RWPE2 (cell line): ENCODE measurements around the gene LRP1-AS.

Source experiments
- ATAC-seq: fragments of 200-7000 bp; cut with Tn5 transposase; 3 replicates; pipeline ENCODE4 v1.9.1; 2021; ENCODE audit warnings: low read depth
- DNase-seq: peaks from one replicate; pipeline ENCODE4 v3.0.0-alpha.2; 2020; ENCODE audit warnings: low spot score
- H3K27ac ChIP-seq: fragments of 450-650 bp; 2 replicates; pipeline ENCODE4 v1.5.1; 2017; ENCODE audit warnings: mild to moderate bottlenecking; ENCODE audit not compliant: poor library complexity, severe bottlenecking
- H3K27me3 ChIP-seq: fragments of 250-450 bp; sonication (Bioruptor Pico); 2 replicates; pipeline ENCODE4 v1.5.1; 2021; ENCODE audit warnings: mild to moderate bottlenecking, moderate library complexity; ENCODE audit not compliant: insufficient read depth, poor library complexity, severe bottlenecking
- H3K36me3 ChIP-seq: fragments of 250-450 bp; sonication (Bioruptor Pico); 2 replicates; pipeline ENCODE4 v1.5.1; 2020; ENCODE audit warnings: low read depth, mild to moderate bottlenecking, moderate library complexity
- H3K4me1 ChIP-seq: fragments of 250-450 bp; sonication (Bioruptor Pico); 2 replicates; pipeline ENCODE4 v1.5.1; 2021; ENCODE audit warnings: mild to moderate bottlenecking, moderate library complexity; ENCODE audit not compliant: insufficient read depth, poor library complexity, severe bottlenecking
- H3K4me3 ChIP-seq: fragments of 250-450 bp; sonication (Bioruptor Pico); 2 replicates; pipeline ENCODE4 v1.5.1; 2021; ENCODE audit warnings: mild to moderate bottlenecking, moderate library complexity; ENCODE audit not compliant: severe bottlenecking
- H3K9me3 ChIP-seq: fragments of 250-450 bp; sonication (Bioruptor Pico); 2 replicates; pipeline ENCODE4 v1.5.1; 2021; ENCODE audit warnings: mild to moderate bottlenecking, moderate library complexity; ENCODE audit not compliant: severe bottlenecking
- TF ChIP-seq, protein P1 (sequence below): fragments of 450-650 bp; IDR thresholded peaks from one replicate; pipeline ENCODE4 v1.5.1; 2017; ENCODE audit warnings: mild to moderate bottlenecking, moderate library complexity; ENCODE audit not compliant: poor library complexity, severe bottlenecking

The LRP1-AS gene

DNA sequence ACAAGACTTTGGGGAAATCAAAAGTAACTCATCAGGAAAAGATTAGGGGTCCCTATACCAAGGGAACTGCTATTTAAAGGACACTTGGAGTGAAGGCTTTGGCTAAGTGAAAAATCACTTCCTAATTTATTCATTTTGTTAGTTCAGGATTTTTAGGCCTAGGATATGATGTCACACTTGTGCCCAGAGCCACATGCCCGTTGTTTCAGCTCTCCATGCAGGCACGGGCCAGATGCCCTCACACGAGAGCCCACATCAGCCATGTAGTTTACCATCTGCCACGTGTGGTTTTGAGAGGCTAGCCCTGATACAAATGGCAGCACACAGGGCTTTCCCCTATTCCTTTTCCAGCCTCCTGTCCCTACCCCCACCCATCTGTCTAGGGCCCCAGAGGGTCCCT, 11.9 kb upstream of the LRP1-AS start:
- Histone ChIP-seq H3K4me3 (no peak overlapping the region), H3K36me3 (peaks cover 15% of the 10 kb centered on the region), H3K9me3 (no peaks in the 10 kb centered on the region), H3K27me3 (no peaks in the 10 kb centered on the region), H3K4me1 (no peaks in the 10 kb centered on the region), H3K27ac (no peak overlapping the region)
- TF ChIP-seq, protein P1, sequence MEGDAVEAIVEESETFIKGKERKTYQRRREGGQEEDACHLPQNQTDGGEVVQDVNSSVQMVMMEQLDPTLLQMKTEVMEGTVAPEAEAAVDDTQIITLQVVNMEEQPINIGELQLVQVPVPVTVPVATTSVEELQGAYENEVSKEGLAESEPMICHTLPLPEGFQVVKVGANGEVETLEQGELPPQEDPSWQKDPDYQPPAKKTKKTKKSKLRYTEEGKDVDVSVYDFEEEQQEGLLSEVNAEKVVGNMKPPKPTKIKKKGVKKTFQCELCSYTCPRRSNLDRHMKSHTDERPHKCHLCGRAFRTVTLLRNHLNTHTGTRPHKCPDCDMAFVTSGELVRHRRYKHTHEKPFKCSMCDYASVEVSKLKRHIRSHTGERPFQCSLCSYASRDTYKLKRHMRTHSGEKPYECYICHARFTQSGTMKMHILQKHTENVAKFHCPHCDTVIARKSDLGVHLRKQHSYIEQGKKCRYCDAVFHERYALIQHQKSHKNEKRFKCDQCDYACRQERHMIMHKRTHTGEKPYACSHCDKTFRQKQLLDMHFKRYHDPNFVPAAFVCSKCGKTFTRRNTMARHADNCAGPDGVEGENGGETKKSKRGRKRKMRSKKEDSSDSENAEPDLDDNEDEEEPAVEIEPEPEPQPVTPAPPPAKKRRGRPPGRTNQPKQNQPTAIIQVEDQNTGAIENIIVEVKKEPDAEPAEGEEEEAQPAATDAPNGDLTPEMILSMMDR, result no peak
- ATAC-seq, result no peak
- DNase-seq, result no peak

DNA sequence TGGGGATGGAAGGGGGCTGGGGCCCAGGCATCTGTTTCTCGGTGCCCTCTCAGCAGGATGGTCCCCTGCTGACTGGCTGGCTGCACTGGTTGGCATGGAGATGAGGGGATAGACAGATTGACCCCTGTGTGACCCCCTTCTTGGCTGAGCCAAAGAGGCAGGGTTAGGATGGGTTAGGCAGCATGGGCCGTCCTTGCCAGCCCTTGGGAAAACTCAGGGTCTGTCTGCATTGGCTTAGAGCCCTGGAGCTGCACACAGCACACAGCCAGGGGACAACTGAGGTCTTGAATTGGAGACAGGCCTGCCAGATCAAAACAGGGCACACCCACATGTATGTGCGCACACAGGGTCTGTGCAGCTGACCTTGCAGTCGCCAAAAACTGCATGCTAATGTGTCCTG, 11.2 kb upstream of the LRP1-AS start:
- Histone ChIP-seq H3K36me3 (peaks cover 16% of the 10 kb centered on the region), H3K4me3 (no peak overlapping the region), H3K4me1 (no peaks in the 10 kb centered on the region), H3K27me3 (no peaks in the 10 kb centered on the region), H3K27ac (no peak overlapping the region), H3K9me3 (no peaks in the 10 kb centered on the region)
- no peak for DNase-seq
- no peak for ATAC-seq
- TF ChIP-seq, protein P1, result no peak

DNA sequence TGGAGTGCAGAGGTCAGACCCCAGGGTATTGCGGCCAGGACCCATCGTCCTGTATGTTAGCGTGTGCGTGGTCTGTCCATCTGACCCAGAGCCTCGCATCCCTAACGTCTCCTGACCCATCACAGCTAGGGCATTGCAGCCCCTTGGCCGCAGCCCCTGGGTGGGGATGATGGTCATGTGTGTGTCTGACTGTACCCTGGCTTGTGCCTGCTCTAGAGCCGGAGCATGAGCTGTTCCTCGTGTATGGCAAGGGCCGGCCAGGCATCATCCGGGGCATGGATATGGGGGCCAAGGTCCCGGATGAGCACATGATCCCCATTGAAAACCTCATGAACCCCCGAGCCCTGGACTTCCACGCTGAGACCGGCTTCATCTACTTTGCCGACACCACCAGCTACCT, 10.8 kb upstream of the LRP1-AS start:
- Histone ChIP-seq H3K27me3 (no peaks in the 10 kb centered on the region), H3K4me3 (no peak overlapping the region), H3K4me1 (no peaks in the 10 kb centered on the region), H3K9me3 (no peaks in the 10 kb centered on the region), H3K36me3 (peaks cover 16% of the 10 kb centered on the region), H3K27ac (no peak overlapping the region)
- no peak for DNase-seq
- ATAC-seq, result no peak
- TF ChIP-seq, protein P1, result no peak

DNA sequence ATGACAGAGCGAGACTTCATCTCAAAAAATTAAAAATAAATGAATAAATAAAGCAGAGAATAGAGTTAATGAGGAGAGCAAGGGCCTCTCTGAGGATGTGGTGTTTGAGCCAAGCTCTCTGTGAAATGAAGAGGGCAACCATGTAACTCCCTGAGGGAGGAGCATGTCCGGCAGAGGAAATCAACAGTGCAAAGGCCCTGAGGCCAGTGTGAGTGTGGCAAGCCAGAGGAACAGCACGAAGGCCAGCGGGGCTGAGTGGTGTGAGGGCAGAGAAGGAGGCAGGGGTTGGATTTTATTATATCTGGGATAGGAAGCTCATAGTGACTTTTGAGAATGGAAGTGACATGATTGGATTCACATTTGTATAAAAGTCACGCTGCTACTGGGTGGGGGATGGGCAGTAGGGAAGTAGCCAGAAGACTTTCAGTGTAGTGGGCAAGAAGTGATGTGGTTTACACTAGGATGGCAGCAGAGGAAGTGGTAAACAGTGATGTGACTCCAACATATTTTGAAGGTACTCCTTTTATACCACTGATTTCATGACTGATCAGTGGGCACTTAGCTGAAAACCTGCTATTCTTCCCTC, 10.3 kb upstream of the LRP1-AS start:
- DNase-seq, result no peak
- TF ChIP-seq, protein P1, result no peak
- Histone ChIP-seq H3K9me3 (no peaks in the 10 kb centered on the region), H3K4me1 (peaks cover 1% of the 10 kb centered on the region), H3K27me3 (no peaks in the 10 kb centered on the region), H3K36me3 (peaks cover 16% of the 10 kb centered on the region), H3K4me3 (no peak overlapping the region), H3K27ac (no peak overlapping the region)
- ATAC-seq, result no peak

DNA sequence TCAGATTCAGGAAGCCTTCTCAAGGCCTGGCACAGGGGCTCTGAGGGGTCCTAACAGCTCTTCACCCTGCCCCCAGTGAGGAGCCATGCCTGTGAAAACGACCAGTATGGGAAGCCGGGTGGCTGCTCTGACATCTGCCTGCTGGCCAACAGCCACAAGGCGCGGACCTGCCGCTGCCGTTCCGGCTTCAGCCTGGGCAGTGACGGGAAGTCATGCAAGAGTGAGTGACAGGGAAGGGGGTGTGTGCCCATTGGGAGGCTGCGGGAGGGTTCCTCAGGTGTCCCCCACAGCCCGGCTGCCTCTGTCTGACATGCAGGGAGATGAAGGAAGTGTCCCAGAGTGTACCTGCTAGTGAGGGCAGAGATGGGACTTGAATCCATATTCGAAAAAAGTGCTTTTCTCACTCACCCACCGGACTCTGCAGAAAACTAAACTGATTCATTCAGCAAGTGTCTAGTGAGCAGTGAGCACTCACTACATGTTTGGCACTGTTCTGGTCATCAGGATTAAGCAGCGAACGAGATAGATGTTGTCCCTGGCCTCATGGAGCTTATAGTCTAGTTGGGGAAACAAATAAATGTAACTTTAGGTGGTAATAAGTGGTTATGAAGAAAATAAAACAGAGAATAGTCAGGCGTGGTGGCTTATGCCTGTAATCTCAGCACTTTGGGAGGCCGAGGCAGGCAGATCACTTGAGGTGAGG, 9.4 kb upstream of the LRP1-AS start:
- H3K27me3 ChIP-seq, result no peaks in the 10 kb centered on the region
- TF ChIP-seq, protein P1, result no peak
- peaks cover 16% of the 10 kb centered on the region for H3K36me3 ChIP-seq
- H3K27ac ChIP-seq, result no peak overlapping the region
- no peak for ATAC-seq
- H3K9me3 ChIP-seq, result no peaks in the 10 kb centered on the region
- no peak overlapping the region for H3K4me3 ChIP-seq
- no peak for DNase-seq
- peaks cover 10% of the 10 kb centered on the region for H3K4me1 ChIP-seq
